Cardiac fibroblast (primary cell): ENCODE data around the gene EEF2KMT.
"Not testable (repeated sequence)": the region's sequence is repeated elsewhere in the genome, so short reads cannot be mapped to it uniquely, and the experiment has no call there.

Experiments
- DNase-seq, 2 donors: peaks; one replicate each; pipeline versions ENCODE4 v3.0.0 to v3.0.0-alpha.2; 2010; ENCODE audit warnings: low read depth in 2 of 2
- H3K4me3 ChIP-seq, 2 donors: replicated peaks in 1 of 2; 1 replicate in 1 of 2; 2 replicates in 1 of 2; pipeline ENCODE4 v1.5.1; 2011; ENCODE audit warnings: low read depth in 2 of 2, low read length in 2 of 2, mild to moderate bottlenecking in 2 of 2, moderate library complexity in 1 of 2
- CTCF ChIP-seq: IDR thresholded peaks from one replicate; pipeline ENCODE4 v1.5.1; 2011; ENCODE audit warnings: low read depth, mild to moderate bottlenecking, low read length, inconsistent platforms

The EEF2KMT gene

GRCh38 chr16:5045499-5046115 is 52.0 kb downstream of the EEF2KMT start:
- no peak for DNase-seq
- no peak for TF ChIP-seq CTCF

GRCh38 chr16:5044581-5044980 is 53.0 kb downstream of the EEF2KMT start:
- not testable (repeated sequence) for DNase-seq, H3K4me3 ChIP-seq

More at GRCh38 chr16:5045499-5046115, 52.0 kb downstream of the EEF2KMT start:
- H3K4me3 ChIP-seq: no peak overlapping the region

GRCh38 chr16:5044011-5044540 is 53.5 kb downstream of the EEF2KMT start:
- no peak overlapping the region for H3K4me3 ChIP-seq
- no peak for DNase-seq
- no peak for TF ChIP-seq CTCF

- no peak for TF ChIP-seq CTCF
- DNase-seq: no peak
- H3K4me3 ChIP-seq: no peak overlapping the region
These were observed 54.9 kb downstream of the EEF2KMT start for GRCh38 chr16:5042574-5043171.

- H3K4me3 ChIP-seq: no peak overlapping the region
- TF ChIP-seq CTCF: no peak
- DNase-seq: peak in 1 of 2 donors; percentile 51
These were observed 55.9 kb downstream of the EEF2KMT start for GRCh38 chr16:5041600-5042133.

GRCh38 chr16:5040451-5040850 is 57.1 kb downstream of the EEF2KMT start:
- DNase-seq: no peak
- no peak for TF ChIP-seq CTCF
- no peak overlapping the region for H3K4me3 ChIP-seq
